K562 (cell line): ENCODE results near the gene NUB1. TPM values are rescaled to one million over a fixed set of nuclear protein-coding genes. Genes with fewer than 3 reads are reported as not detected.

Source experiments
- CBX2 ChIP-seq: fragments of 200-600 bp; sonication (generic); IDR thresholded peaks from one replicate; pipeline ENCODE4 v1.6.1; 2012; ENCODE audit warnings: mild to moderate bottlenecking, low read length, inconsistent platforms; ENCODE audit not compliant: insufficient read depth, poor library complexity, severe bottlenecking
- CCNT2 ChIP-seq: IDR thresholded peaks from 2 replicates; pipeline ENCODE4 v1.6.1; 2011; ENCODE audit warnings: borderline replicate concordance, low read depth, mild to moderate bottlenecking, moderate library complexity, mixed read lengths, low read length; ENCODE audit not compliant: insufficient read length; ENCODE audit errors: extremely low read depth
- CREB5 ChIP-seq: fragments of 250-450 bp; sonication (Bioruptor Pico); IDR thresholded peaks from 2 replicates; pipeline ENCODE4 v1.5.0; 2020; ENCODE audit warnings: mild to moderate bottlenecking
- DNMT1 ChIP-seq: fragments of 450-650 bp; IDR thresholded peaks from 2 replicates; pipeline ENCODE4 v1.6.1; 2016; ENCODE audit warnings: antibody characterized with exemption, mild to moderate bottlenecking
- EP300 ChIP-seq: IDR thresholded peaks from 2 replicates; pipeline ENCODE4 v1.6.1; 2012; ENCODE audit warnings: low read length, improper control_type of control experiment
- ETS2 ChIP-seq: IDR thresholded peaks from 2 replicates; pipeline ENCODE4 v1.6.1; 2016; ENCODE audit warnings: borderline replicate concordance, missing genetic modification characterization, mild to moderate bottlenecking, moderate library complexity, missing compliant biosample characterization; ENCODE audit not compliant: poor library complexity, severe bottlenecking
- GTF2F1 ChIP-seq: IDR thresholded peaks from 2 replicates; pipeline ENCODE4 v1.6.1; 2011; ENCODE audit warnings: low read depth, low read length, improper control_type of control experiment
- PCBP1 ChIP-seq: fragments of 200-400 bp; formaldehyde crosslinking; IDR thresholded peaks from 2 replicates; pipeline ENCODE4 v1.6.1; 2018; ENCODE audit warnings: mild to moderate bottlenecking, low read depth, low read length; ENCODE audit not compliant: poor library complexity, severe bottlenecking
- RBM15 ChIP-seq: fragments of 200-400 bp; formaldehyde crosslinking; IDR thresholded peaks from 2 replicates; pipeline ENCODE4 v1.6.1; 2018; ENCODE audit warnings: mild to moderate bottlenecking, low read length, moderate library complexity; ENCODE audit not compliant: insufficient read depth
- SRF ChIP-seq, 2 experiments: fragments of 250-450, 450-650 bp in 1 of 2; sonication (Bioruptor Pico) in 1 of 2; sonication (generic) in 1 of 2; formaldehyde crosslinking; IDR thresholded peaks; 2 replicates each; pipeline versions ENCODE4 v1.5.0 to v1.5.1; 2020 to 2022; ENCODE audit warnings: mild to moderate bottlenecking in 1 of 2, missing genetic modification reagents in 1 of 2
- TFE3 ChIP-seq: fragments of 450-650 bp; formaldehyde crosslinking; IDR thresholded peaks from 2 replicates; pipeline ENCODE4 v1.4.0; 2020; ENCODE audit warnings: mild to moderate bottlenecking, mixed read lengths
- USF1 ChIP-seq: sonication (generic); formaldehyde crosslinking; IDR thresholded peaks from 2 replicates; pipeline ENCODE4 v1.9.0; 2022; ENCODE audit warnings: mild to moderate bottlenecking, missing genetic modification reagents
- ZBTB7A ChIP-seq: IDR thresholded peaks from 2 replicates; pipeline ENCODE4 v1.6.1; 2011; ENCODE audit warnings: low read depth, mild to moderate bottlenecking, low read length, moderate library complexity, borderline replicate concordance; ENCODE audit not compliant: control insufficient read depth
- ZFP1 ChIP-seq: fragments of 450-650 bp; formaldehyde crosslinking; IDR thresholded peaks from 2 replicates; pipeline ENCODE4 v1.4.0; 2020; ENCODE audit warnings: mild to moderate bottlenecking, mixed read lengths
- ZKSCAN1 ChIP-seq: fragments of 150-350 bp; IDR thresholded peaks from 2 replicates; pipeline ENCODE4 v1.6.1; 2016; ENCODE audit warnings: low read depth, low read length
- ZNF384 ChIP-seq: IDR thresholded peaks from 2 replicates; pipeline ENCODE4 v1.6.1; 2012; ENCODE audit warnings: low read depth, low read length, improper control_type of control experiment
- ZNF583 ChIP-seq: fragments of 250-450 bp; sonication (Bioruptor Pico); IDR thresholded peaks from 2 replicates; pipeline ENCODE4 v1.4.0; 2020
- ZNF639 ChIP-seq, 2 experiments: fragments of 200-800 bp in 1 of 2; sonication (Bioruptor generic) in 1 of 2; sonication (generic) in 1 of 2; formaldehyde crosslinking in 1 of 2; IDR thresholded peaks in 1 of 2; conservative IDR thresholded peaks in 1 of 2; 2 replicates each; pipeline versions ENCODE4 v1.5.0 to v1.6.1; 2016 to 2020; ENCODE audit warnings: missing compliant biosample characterization in 1 of 2, missing genetic modification characterization in 1 of 2, missing genetic modification reagents in 1 of 2
- polyA plus RNA-seq, 8 experiments: library from polyadenylated mRNA; depleted of rRNA in 4 of 8; stranded (reverse) in 5 of 8; unstranded in 3 of 8; fragments of >200 nt; fragmentation: Nextera tagmentation in 2 of 8; fragmentation: Illumina TruSeq in 1 of 8; extraction: Ambion mirVana in 2 of 8; extraction: Trizol in 1 of 8; gene quantifications; 2 replicates each; pipeline versions ENCODE4 v1.2.1 to v1.2.3, GENCODE V29; 2011 to 2014; ENCODE audit warnings: inconsistent platforms in 1 of 8, missing spikeins in 1 of 8
- total RNA-seq, 7 experiments: library from RNA; depleted of rRNA in 6 of 7; stranded (reverse); fragments of >200 nt in 6 of 7; fragmentation: Illumina TruSeq in 2 of 7; extraction: Trizol in 2 of 7; gene quantifications; 2 replicates each; pipeline versions ENCODE4 v1.2.1 to v1.2.3, GENCODE V29; 2011 to 2021; ENCODE audit warnings: low replicate concordance in 1 of 7

Gene NUB1
- total and polyA plus RNA-seq, 9 of the 15 experiments (the other 6 are each of a cell fraction or from before 2014, with no cell fraction given), result 43.2 to 159 (median 85.2) TPM

GRCh38 chr7:151404216-151405011 lies 62.8 kb downstream of the NUB1 start (continued):
- TF ChIP-seq ZNF639 (CRISPR knock-in tag; conservative IDR thresholded peaks at IDR 0.05 in 1 of 2, IDR thresholded peaks at IDR 0.05 in 1 of 2) (peak in 1 of 2 experiments; percentile 59; a peak in 1 of 4 replicates), ZNF384 (no peak), ETS2 (tag) (no peak), CREB5 (CRISPR knock-in tag) (no peak), PCBP1 (no peak), CBX2 (no peak), RBM15 (no peak), ZNF583 (CRISPR knock-in tag) (peak; percentile 41; the same call in 1 of the 2 replicates), ZFP1 (no peak), DNMT1 (no peak), CCNT2 (no peak), ZKSCAN1 (no peak), GTF2F1 (0 out of 2 replicates have a peak, but pooled peaks have one; percentile 43), SRF (CRISPR knock-in tag; IDR thresholded peaks at IDR 0.05) (no peak), EP300 (peak; percentile 37; the same call in 1 of the 2 replicates), TFE3 (CRISPR knock-in tag) (no peak), ZBTB7A (peak; percentile 83; the same call in 1 of the 2 replicates), USF1 (CRISPR knock-in tag) (no peak)
